ENCODE results near the gene CDH10.

The CDH10 gene

DNA sequence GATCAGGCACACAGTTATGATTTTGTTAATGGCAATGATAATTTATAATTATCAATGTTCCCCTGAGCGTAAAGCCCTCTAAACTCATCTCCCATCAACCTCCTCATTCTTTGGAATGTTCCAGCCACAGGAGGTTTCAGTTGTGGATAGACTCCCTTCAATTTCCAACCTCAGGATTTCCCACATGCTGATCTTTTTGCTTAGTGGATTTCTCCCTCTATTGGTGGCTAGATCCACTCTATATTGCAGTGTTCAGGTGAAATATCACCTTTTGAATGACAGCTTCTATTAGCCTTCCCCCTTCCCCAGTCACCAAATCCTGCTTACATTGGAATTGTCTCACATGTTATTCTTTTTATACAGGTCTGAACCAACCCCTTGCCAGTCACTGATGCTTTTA lies 113.9 kb downstream of the CDH10 start:
- H3K4me1 ChIP-seq (ENCODE audit: insufficient read depth, low read length): no peaks in the 10 kb centered on the region
- no peaks in the 10 kb centered on the region for H3K9me3 ChIP-seq (ENCODE audit: insufficient read depth, low read depth, low read length)
- H3K36me3 ChIP-seq (ENCODE audit: insufficient read depth, low read depth, low read length): no peaks in the 10 kb centered on the region
- H3K4me3 ChIP-seq (ENCODE audit: low read length): no peak overlapping the region
- no peaks in the 10 kb centered on the region for H3K27me3 ChIP-seq (ENCODE audit: insufficient read depth, low read length)
- no peak overlapping the region for H3K9ac ChIP-seq (ENCODE audit: low read depth, low read length)
- no peak overlapping the region for H3K27ac ChIP-seq (ENCODE audit: low read length)

DNA sequence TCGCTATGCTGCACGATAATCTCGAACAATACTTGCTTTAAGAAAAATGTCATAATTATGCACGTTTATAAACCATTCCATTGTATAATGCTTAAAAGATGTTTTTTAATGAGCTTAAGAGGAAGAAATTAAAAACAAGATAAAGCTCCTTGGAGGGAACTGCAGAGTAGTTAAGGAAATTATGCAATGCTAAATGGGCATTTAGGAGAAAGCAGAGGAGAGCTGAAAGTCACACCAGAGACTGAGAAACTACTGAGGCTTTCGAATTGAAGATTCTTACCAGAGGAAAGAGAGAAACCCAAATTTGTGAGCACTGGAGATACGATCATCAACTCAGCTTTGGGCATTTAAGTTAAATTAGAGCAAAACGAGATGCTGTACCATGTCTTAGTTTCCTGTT lies 119.4 kb downstream of the CDH10 start:
- H3K9me3 ChIP-seq (ENCODE audit: insufficient read depth, low read depth, low read length): no peaks in the 10 kb centered on the region
- no peak overlapping the region for H3K9ac ChIP-seq (ENCODE audit: low read depth, low read length)
- H3K4me1 ChIP-seq (ENCODE audit: insufficient read depth, low read length): 0 out of 2 replicates have a peak, but pooled peaks cover 2% of the 10 kb centered on the region
- H3K27ac ChIP-seq (ENCODE audit: low read length): no peak overlapping the region
- H3K36me3 ChIP-seq (ENCODE audit: insufficient read depth, low read depth, low read length): no peaks in the 10 kb centered on the region
- H3K4me3 ChIP-seq (ENCODE audit: low read length): no peak overlapping the region
- no peaks in the 10 kb centered on the region for H3K27me3 ChIP-seq (ENCODE audit: insufficient read depth, low read length)

DNA sequence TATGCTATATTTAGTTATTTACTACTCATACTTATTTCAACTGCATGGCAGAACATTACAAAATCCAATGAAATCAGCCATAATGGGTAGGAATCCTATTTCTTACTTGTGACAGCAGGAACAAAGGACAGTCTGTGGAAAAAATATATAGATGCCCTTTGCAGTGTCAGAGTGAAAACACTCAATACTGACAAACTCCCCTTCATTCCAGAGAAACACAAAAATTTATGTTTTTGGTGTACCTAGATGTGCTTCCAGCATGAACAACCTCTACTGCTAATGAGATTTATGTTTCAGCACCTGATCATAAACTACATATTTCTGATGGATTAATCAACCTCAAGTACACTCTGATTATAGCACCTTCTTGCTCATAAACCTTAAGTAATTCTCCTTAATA lies 132.4 kb downstream of the CDH10 start:
- Histone ChIP-seq H3K4me3 (ENCODE audit: low read length) (no peak overlapping the region), H3K36me3 (ENCODE audit: insufficient read depth, low read depth, low read length) (no peaks in the 10 kb centered on the region), H3K4me1 (ENCODE audit: insufficient read depth, low read length) (no peaks in the 10 kb centered on the region), H3K27ac (ENCODE audit: low read length) (no peak overlapping the region), H3K27me3 (ENCODE audit: insufficient read depth, low read length) (no peaks in the 10 kb centered on the region), H3K9ac (ENCODE audit: low read depth, low read length) (no peak overlapping the region), H3K9me3 (ENCODE audit: insufficient read depth, low read depth, low read length) (no peaks in the 10 kb centered on the region)

DNA sequence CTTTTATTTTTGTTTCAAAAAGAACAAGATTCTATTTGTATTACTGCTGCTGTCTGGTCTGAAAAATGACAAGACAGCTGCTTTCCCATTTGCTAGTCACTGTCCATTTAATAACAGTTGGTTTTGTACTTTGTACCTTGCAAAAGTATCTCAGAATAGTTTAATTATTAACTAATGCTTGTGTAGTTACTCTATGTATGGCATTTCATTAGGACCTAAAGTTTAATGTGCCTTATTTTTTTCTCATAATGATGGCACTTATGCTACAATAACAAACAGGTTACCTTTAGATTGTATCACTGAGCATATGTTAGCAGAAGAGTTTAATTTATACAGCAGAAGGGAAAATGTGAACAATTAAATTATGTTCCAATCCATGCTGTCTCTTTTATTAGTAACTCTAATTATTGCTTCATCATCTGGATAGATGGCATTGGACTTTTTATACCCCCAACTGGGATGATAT lies 134.2 kb downstream of the CDH10 start:
- no peaks in the 10 kb centered on the region for H3K36me3 ChIP-seq (ENCODE audit: insufficient read depth, low read depth, low read length)

DNA sequence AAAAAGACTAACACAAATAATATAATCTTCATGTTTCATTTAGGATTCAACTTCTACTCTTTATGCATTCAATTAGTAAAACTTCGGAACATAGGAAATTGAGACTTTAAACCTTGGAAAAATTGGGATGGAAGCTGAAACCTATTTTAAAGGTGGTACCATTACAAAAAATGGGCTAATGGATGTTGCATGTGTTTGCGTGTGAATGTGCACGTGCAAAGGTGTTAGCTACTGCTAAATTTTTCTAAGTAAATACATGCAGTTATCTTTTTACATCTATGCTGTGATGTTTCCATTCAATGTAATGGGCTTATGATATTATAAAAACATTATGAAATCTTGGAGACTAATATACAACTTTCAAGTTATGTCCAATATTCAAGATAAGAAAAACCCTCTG lies 134.8 kb downstream of the CDH10 start:
- no peak overlapping the region for H3K4me3 ChIP-seq (ENCODE audit: low read length)
- H3K27ac ChIP-seq (ENCODE audit: low read length): no peak overlapping the region
- no peak overlapping the region for H3K9ac ChIP-seq (ENCODE audit: low read depth, low read length)
- no peaks in the 10 kb centered on the region for H3K9me3 ChIP-seq (ENCODE audit: insufficient read depth, low read depth, low read length)
- H3K36me3 ChIP-seq (ENCODE audit: insufficient read depth, low read depth, low read length): no peaks in the 10 kb centered on the region
- 0 out of 2 replicates have a peak, but pooled peaks cover 4% of the 10 kb centered on the region for H3K4me1 ChIP-seq (ENCODE audit: insufficient read depth, low read length)
- H3K27me3 ChIP-seq (ENCODE audit: insufficient read depth, low read length): no peaks in the 10 kb centered on the region

More for the DNA sequence above, 134.2 kb downstream of the CDH10 start:
- H3K4me1 ChIP-seq (ENCODE audit: insufficient read depth, low read length): no peaks in the 10 kb centered on the region
- H3K27me3 ChIP-seq (ENCODE audit: insufficient read depth, low read length): no peaks in the 10 kb centered on the region
- H3K4me3 ChIP-seq (ENCODE audit: low read length): no peak overlapping the region
- no peaks in the 10 kb centered on the region for H3K9me3 ChIP-seq (ENCODE audit: insufficient read depth, low read depth, low read length)
- no peak overlapping the region for H3K27ac ChIP-seq (ENCODE audit: low read length)
- H3K9ac ChIP-seq (ENCODE audit: low read depth, low read length): no peak overlapping the region

DNA sequence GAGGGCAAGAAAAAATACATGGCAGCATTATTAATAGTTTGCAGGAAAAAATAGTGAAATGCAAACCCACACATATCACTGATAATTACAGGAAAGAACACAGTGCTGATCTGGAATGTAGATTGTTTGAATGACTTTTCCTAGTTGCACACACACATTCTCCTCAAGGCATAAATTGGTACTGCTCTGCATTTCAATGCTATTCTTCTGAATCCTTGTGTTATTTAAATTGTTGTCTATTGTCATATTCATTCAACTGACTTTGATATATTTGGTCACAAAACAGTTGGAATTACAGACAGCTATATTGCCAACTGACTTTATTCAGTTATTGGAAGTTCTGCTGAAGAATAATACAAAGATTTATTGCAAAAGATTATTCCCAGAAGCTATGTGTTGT lies 139.5 kb downstream of the CDH10 start:
- H3K27me3 ChIP-seq (ENCODE audit: insufficient read depth, low read length): no peaks in the 10 kb centered on the region
- no peak overlapping the region for H3K9ac ChIP-seq (ENCODE audit: low read depth, low read length)
- no peak overlapping the region for H3K4me3 ChIP-seq (ENCODE audit: low read length)
- no peak overlapping the region for H3K27ac ChIP-seq (ENCODE audit: low read length)
- H3K9me3 ChIP-seq (ENCODE audit: insufficient read depth, low read depth, low read length): no peaks in the 10 kb centered on the region
- no peaks in the 10 kb centered on the region for H3K36me3 ChIP-seq (ENCODE audit: insufficient read depth, low read depth, low read length)
- H3K4me1 ChIP-seq (ENCODE audit: insufficient read depth, low read length): 0 out of 2 replicates have a peak, but pooled peaks cover 4% of the 10 kb centered on the region

DNA sequence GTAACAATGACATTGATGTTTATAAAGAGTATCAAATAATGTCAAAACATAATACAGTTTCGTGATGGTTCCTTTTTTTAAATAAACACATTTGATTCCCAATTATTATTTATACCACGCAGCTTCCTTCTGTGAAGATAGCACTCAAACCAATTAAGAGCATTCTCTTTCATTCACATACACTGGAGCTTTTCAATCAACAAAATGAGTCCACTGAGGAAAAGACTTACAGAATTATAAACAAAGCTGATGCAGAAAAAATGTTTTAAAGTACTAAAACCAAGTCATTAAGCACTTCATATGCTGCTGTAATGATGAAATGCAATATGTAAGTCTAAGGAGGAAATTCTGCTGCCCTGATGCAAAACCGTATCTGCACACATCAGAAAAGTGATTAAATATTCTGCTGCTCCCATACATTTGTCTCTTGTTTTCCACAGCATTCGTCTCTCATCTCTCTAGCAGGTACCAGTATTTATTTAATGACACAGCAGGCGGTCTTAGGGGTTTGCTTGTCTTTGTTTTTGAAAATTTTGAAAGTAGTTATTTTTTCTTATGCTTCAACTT lies 147.1 kb downstream of the CDH10 start:
- Histone ChIP-seq H3K4me1 (ENCODE audit: insufficient read depth, low read length) (peaks cover 9% of the 10 kb centered on the region; the same call in 1 of the 2 replicates), H3K9ac (ENCODE audit: low read depth, low read length) (no peak overlapping the region), H3K27ac (ENCODE audit: low read length) (no peak overlapping the region), H3K36me3 (ENCODE audit: insufficient read depth, low read depth, low read length) (no peaks in the 10 kb centered on the region), H3K4me3 (ENCODE audit: low read length) (no peak overlapping the region), H3K9me3 (ENCODE audit: insufficient read depth, low read depth, low read length) (no peaks in the 10 kb centered on the region), H3K27me3 (ENCODE audit: insufficient read depth, low read length) (no peaks in the 10 kb centered on the region)

DNA sequence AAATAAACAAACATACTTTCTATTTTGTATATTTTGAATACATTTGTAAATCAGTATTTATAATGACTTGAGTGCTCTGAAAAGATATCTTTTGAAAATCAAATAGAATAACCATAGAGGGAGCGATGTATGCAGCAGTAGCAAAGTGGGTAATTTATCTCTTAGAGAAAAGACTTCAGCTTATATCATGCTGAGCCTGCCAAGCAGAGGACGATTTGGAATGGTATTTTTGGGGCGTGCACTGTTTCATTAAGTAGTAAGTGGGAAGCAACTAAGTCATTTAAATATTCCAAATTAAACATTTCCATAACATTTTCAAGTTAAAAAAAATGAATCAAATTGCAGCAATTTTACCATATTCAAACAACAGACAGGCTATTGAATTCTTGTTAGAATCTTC lies 147.6 kb downstream of the CDH10 start:
- no peaks in the 10 kb centered on the region for H3K36me3 ChIP-seq (ENCODE audit: insufficient read depth, low read depth, low read length)
- no peaks in the 10 kb centered on the region for H3K27me3 ChIP-seq (ENCODE audit: insufficient read depth, low read length)
- no peak overlapping the region for H3K4me3 ChIP-seq (ENCODE audit: low read length)
- H3K9ac ChIP-seq (ENCODE audit: low read depth, low read length): no peak overlapping the region
- H3K4me1 ChIP-seq (ENCODE audit: insufficient read depth, low read length): peaks cover 10% of the 10 kb centered on the region
- no peak overlapping the region for H3K27ac ChIP-seq (ENCODE audit: low read length)
- no peaks in the 10 kb centered on the region for H3K9me3 ChIP-seq (ENCODE audit: insufficient read depth, low read depth, low read length)

DNA sequence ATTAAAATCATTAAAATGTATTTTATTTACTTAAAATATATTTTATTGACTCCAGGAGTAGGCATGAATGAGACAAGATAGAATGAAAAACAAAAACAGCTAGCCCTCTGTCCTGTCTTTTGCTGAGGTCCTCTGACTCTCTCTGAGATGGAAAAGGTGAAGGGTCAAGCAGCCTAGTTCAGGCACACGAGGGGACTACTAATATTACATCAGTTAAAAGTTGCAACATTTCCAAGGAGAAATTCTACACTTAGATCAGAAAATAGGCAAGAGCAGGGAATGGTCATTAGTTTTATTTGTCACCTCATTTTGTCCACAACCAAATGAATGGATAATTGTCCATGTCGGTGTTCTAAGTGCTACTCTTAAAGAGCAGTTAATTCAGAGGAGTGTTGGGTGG lies 148.5 kb downstream of the CDH10 start:
- H3K9ac ChIP-seq (ENCODE audit: low read depth, low read length): no peak overlapping the region
- no peaks in the 10 kb centered on the region for H3K27me3 ChIP-seq (ENCODE audit: insufficient read depth, low read length)
- H3K4me1 ChIP-seq (ENCODE audit: insufficient read depth, low read length): peaks cover 13% of the 10 kb centered on the region
- H3K9me3 ChIP-seq (ENCODE audit: insufficient read depth, low read depth, low read length): no peaks in the 10 kb centered on the region
- H3K4me3 ChIP-seq (ENCODE audit: low read length): no peak overlapping the region
- no peaks in the 10 kb centered on the region for H3K36me3 ChIP-seq (ENCODE audit: insufficient read depth, low read depth, low read length)
- H3K27ac ChIP-seq (ENCODE audit: low read length): no peak overlapping the region

DNA sequence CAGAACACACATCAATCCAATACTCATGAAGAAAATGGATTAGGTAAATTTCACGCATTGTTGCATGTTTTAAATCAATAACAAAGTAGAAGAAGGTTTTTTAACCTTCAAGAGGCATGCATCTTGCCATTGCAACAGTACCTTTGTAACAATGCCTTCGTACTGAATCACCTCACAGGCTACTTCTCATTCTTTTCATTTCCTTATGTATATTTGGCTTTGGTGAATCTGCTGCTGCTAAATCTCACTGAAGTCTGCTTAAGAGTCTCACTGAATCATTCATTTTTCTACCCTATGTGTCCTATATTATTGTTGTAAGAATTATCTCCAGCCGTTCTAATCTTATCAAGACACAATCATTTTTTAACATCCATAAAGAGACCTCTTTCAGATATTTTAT lies 152.5 kb downstream of the CDH10 start:
- H3K9me3 ChIP-seq (ENCODE audit: insufficient read depth, low read depth, low read length): no peaks in the 10 kb centered on the region
- no peak overlapping the region for H3K9ac ChIP-seq (ENCODE audit: low read depth, low read length)
- H3K4me1 ChIP-seq (ENCODE audit: insufficient read depth, low read length): peaks cover 7% of the 10 kb centered on the region
- no peak overlapping the region for H3K27ac ChIP-seq (ENCODE audit: low read length)
- no peaks in the 10 kb centered on the region for H3K36me3 ChIP-seq (ENCODE audit: insufficient read depth, low read depth, low read length)
- no peak overlapping the region for H3K4me3 ChIP-seq (ENCODE audit: low read length)
- no peaks in the 10 kb centered on the region for H3K27me3 ChIP-seq (ENCODE audit: insufficient read depth, low read length)

DNA sequence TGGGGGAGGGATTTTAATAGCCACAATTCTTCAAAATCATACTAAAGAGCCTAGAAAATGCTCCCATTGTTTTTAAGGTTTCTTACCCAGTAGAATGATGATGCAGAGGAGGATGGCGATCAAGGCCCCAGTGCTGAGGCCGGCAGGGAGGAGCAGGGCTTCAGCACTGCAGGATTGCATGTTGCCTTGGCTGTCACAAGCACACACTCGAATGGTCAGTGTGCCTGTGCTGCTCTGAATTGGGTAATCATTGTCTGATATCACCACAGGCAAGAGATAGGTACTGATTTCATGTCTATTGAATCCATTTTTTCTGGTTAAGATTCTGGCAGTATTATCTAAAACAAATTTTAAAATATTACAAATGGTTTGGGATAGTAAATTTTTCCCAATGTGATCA lies 153.3 kb downstream of the CDH10 start:
- no peak overlapping the region for H3K4me3 ChIP-seq (ENCODE audit: low read length)
- no peaks in the 10 kb centered on the region for H3K36me3 ChIP-seq (ENCODE audit: insufficient read depth, low read depth, low read length)
- H3K27ac ChIP-seq (ENCODE audit: low read length): no peak overlapping the region
- H3K9me3 ChIP-seq (ENCODE audit: insufficient read depth, low read depth, low read length): no peaks in the 10 kb centered on the region
- H3K4me1 ChIP-seq (ENCODE audit: insufficient read depth, low read length): peaks cover 4% of the 10 kb centered on the region
- H3K27me3 ChIP-seq (ENCODE audit: insufficient read depth, low read length): no peaks in the 10 kb centered on the region
- no peak overlapping the region for H3K9ac ChIP-seq (ENCODE audit: low read depth, low read length)

DNA sequence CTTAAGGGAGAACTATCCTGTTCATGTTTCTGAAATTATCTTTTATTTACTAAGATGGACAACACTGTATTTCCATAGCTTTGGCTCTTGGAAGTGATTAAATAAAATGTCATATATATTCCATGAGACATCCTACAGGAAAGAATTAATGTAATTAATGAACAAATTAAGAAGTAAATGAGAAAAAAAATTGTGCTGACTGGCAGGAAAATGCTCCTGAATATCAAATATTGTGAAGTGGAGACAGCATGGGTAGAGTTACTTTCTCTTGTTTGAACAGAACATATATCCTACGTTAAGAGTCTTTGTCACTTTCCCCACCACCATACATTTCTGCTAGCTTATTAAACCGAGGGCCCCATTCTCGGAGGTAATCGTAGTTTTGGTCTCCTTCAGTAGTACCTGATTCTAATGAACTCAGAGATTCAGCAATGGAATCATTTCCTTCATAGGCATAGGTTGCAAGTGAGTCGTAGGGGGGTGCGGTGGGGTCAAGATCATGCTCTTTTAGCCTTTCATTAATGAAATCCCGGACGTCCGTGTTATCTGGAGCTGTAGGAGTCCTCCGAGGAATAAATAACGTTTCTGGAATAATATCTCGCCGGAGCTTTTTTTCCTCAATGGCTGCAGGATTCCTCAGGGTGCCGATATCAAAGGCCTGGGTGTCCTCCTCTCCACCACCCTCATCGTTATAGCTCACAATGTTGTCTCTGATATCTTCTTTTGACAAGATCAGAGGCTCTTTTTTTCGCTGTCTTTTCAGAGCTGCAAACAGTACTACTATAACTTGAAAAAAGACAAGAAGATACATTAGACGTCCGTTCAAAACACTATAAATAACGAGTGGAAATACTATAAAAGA lies 157.2 kb downstream of the CDH10 start:
- Histone ChIP-seq H3K4me1 (ENCODE audit: insufficient read depth, low read length) (peaks cover 4% of the 10 kb centered on the region), H3K9ac (ENCODE audit: low read depth, low read length) (no peak overlapping the region), H3K9me3 (ENCODE audit: insufficient read depth, low read depth, low read length) (no peaks in the 10 kb centered on the region), H3K4me3 (ENCODE audit: low read length) (no peak overlapping the region), H3K27me3 (ENCODE audit: insufficient read depth, low read length) (no peaks in the 10 kb centered on the region), H3K36me3 (ENCODE audit: insufficient read depth, low read depth, low read length) (no peaks in the 10 kb centered on the region), H3K27ac (ENCODE audit: low read length) (no peak overlapping the region)

Measured in iPS-20b (cell line).